Stomach smooth muscle (tissue), 2 donors: ENCODE results near the gene BBC3.
"Not testable (repeated sequence)": the region's sequence is repeated elsewhere in the genome, so short reads cannot be mapped to it uniquely, and the experiment has no call there.

Source experiments
- H3K27ac ChIP-seq: one replicate; pipeline ENCODE4 v1.7.0; 2013; ENCODE audit warnings: mild to moderate bottlenecking, low read length, inconsistent platforms
- H3K27me3 ChIP-seq, 2 donors: one replicate each; pipeline ENCODE4 v1.7.0; 2013; ENCODE audit warnings: low read length in 2 of 2; ENCODE audit not compliant: insufficient read depth in 2 of 2, control insufficient read depth in 1 of 2
- H3K36me3 ChIP-seq, 2 donors: one replicate each; pipeline ENCODE4 v1.7.0; 2013; ENCODE audit warnings: low read length in 2 of 2; ENCODE audit not compliant: control insufficient read depth in 2 of 2, insufficient read depth in 2 of 2
- H3K4me1 ChIP-seq: one replicate; pipeline ENCODE4 v1.7.0; 2013; ENCODE audit warnings: low read length; ENCODE audit not compliant: control insufficient read depth, insufficient read depth
- H3K4me3 ChIP-seq, 2 donors: one replicate each; pipeline ENCODE4 v1.7.0; 2013; ENCODE audit warnings: low read length in 2 of 2
- H3K9ac ChIP-seq, 2 donors: one replicate each; pipeline ENCODE4 v1.7.0; 2013; ENCODE audit warnings: low read length in 2 of 2, mild to moderate bottlenecking in 1 of 2
- H3K9me3 ChIP-seq, 2 donors: one replicate each; pipeline ENCODE4 v1.7.0; 2013; ENCODE audit warnings: low read length in 2 of 2; ENCODE audit not compliant: control insufficient read depth in 2 of 2
- donor health status: healthy.
- donor health status: Pancreatic carcinoma.

BBC3 gene

GRCh38 chr19:47230921-47231214 lies at the start of gene BBC3:
TSS of gene BBC3 (minus strand) at chr19:47231199. CDS start at chr19:47228431, 2,768 bp downstream.
- H3K4me1 ChIP-seq = peaks cover 48% of the 10 kb centered on the region
- H3K27me3 ChIP-seq = no peaks in the 10 kb centered on the region

GRCh38 chr19:47280183-47280797 lies 49.3 kb upstream of the BBC3 start:
- Histone ChIP-seq H3K9ac (no peak overlapping the region), H3K27me3 (no peaks in the 10 kb centered on the region), H3K4me1 (peaks cover 43% of the 10 kb centered on the region), H3K4me3 (no peak overlapping the region), H3K9me3 (no peaks in the 10 kb centered on the region), H3K27ac (no peak overlapping the region), H3K36me3 (no peaks in the 10 kb centered on the region)

More at GRCh38 chr19:47230921-47231214, at the start of gene BBC3:
- Histone ChIP-seq H3K36me3 (no peaks in the 10 kb centered on the region), H3K27ac (peak within 1 kb of the TSS; percentile 98), H3K9me3 (no peaks in the 10 kb centered on the region), H3K4me3 (peak within 1 kb of the TSS; percentile 83 to 87), H3K9ac (peak within 1 kb of the TSS; percentile 78 to 92)

DNA sequence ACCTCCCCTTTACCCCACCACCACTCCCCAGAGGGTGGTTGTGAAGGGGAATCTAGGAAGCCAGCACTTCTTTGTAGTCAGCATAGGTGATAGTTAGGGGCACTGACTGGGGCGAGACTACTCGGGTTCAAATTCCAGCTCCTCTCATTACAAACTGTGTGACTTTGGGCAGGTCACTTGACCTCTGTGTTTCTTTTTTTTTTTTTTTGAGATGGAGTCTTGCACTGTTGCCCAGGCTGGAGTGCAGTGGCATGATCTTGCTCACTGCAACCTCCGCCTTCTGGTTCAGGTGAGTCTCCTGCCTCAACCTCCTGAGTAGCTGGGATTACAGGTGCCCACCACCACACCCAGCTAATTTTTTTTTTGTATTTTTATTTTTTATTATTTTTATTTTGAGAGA lies 45.5 kb upstream of the BBC3 start:
- not testable (repeated sequence) for H3K9me3 ChIP-seq, H3K27me3 ChIP-seq, H3K36me3 ChIP-seq
- Histone ChIP-seq H3K4me3 (peak overlapping the region in 1 of 2 donors; percentile 73), H3K9ac (peak overlapping the region; percentile 29 to 82), H3K4me1 (peaks cover 57% of the 10 kb centered on the region), H3K27ac (peak overlapping the region; percentile 80)

- Histone ChIP-seq H3K4me1 (peaks cover 57% of the 10 kb centered on the region), H3K27ac (peak overlapping the region; percentile 80), H3K27me3 (no peaks in the 10 kb centered on the region), H3K4me3 (peak overlapping the region; percentile 73), H3K36me3 (peaks cover 5 to 6% of the 10 kb centered on the region in 2 donors), H3K9ac (peak overlapping the region; percentile 55 to 82), H3K9me3 (no peaks in the 10 kb centered on the region)
Measured at GRCh38 chr19:47275791-47276461, 44.9 kb upstream of the BBC3 start.

DNA sequence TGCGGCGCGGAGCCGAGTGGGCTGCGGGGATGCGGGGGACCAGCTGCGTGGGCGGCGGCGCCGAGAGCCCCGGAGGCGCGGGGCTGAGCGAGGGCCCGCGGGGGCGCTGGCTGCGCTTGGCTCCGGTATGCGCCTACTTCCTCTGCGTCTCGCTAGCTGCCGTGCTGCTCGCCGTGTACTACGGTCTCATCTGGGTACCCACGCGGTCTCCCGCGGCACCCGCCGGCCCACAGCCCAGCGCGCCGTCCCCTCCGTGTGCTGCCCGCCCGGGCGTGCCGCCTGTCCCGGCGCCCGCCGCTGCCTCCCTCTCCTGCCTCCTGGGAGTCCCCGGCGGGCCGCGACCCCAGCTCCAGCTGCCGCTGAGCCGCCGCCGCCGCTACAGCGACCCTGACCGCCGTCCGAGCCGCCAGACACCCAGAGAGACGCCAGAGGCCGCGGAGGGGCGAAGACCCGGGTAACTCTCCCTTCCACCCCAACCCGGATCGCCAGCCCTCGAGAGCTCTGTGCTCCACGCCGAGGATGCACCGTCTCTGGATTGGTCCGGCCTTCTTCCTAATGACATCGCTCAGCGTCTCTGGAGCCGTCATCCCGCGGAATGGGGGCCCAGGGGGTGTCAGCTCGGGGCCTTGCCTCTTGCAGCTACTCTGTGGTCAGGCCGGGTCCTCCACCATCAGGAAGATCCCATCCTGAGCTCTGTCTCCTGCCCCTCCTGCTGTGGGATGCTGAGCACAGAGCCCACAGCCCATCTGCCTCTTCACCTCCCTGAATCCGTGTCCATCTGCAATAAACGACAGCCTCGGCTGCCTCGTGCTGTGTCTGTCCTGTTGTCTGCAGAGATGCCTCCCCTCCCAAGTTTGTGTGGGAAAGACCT lies 44.1 kb upstream of the BBC3 start:
- H3K9me3 ChIP-seq = no peaks in the 10 kb centered on the region
- peak overlapping the region; percentile 73 for H3K4me3 ChIP-seq
- H3K9ac ChIP-seq = peak overlapping the region; percentile 55 to 82
- H3K27ac ChIP-seq = peak overlapping the region; percentile 80
- no peaks in the 10 kb centered on the region for H3K27me3 ChIP-seq
- peaks cover 51% of the 10 kb centered on the region for H3K4me1 ChIP-seq
- H3K36me3 ChIP-seq = peaks cover 11 to 14% of the 10 kb centered on the region in 2 donors

- Histone ChIP-seq H3K9me3 (no peaks in the 10 kb centered on the region), H3K36me3 (peaks cover 13 to 15% of the 10 kb centered on the region in 2 donors), H3K27ac (peak within 1 kb of the TSS; percentile 99), H3K4me1 (peaks cover 49% of the 10 kb centered on the region), H3K4me3 (peak within 1 kb of the TSS; percentile 85 to 88), H3K9ac (peak within 1 kb of the TSS; percentile 95 to 96), H3K27me3 (no peaks in the 10 kb centered on the region)
Measured at GRCh38 chr19:47274071-47274890, 43.3 kb upstream of the BBC3 start, which contains the start of gene INAFM1. TSS of gene INAFM1 (plus strand) at chr19:47274885. CDS start at chr19:47274920, 35 bp downstream.

- Histone ChIP-seq H3K36me3 (peaks cover 13 to 15% of the 10 kb centered on the region in 2 donors), H3K9me3 (no peaks in the 10 kb centered on the region), H3K4me1 (peaks cover 42% of the 10 kb centered on the region), H3K4me3 (peak overlapping the region; percentile 85 to 88), H3K27ac (peak overlapping the region; percentile 99), H3K9ac (peak overlapping the region; percentile 95 to 96), H3K27me3 (no peaks in the 10 kb centered on the region)
Measured at GRCh38 chr19:47273313-47274070, 42.5 kb upstream of the BBC3 start.

DNA sequence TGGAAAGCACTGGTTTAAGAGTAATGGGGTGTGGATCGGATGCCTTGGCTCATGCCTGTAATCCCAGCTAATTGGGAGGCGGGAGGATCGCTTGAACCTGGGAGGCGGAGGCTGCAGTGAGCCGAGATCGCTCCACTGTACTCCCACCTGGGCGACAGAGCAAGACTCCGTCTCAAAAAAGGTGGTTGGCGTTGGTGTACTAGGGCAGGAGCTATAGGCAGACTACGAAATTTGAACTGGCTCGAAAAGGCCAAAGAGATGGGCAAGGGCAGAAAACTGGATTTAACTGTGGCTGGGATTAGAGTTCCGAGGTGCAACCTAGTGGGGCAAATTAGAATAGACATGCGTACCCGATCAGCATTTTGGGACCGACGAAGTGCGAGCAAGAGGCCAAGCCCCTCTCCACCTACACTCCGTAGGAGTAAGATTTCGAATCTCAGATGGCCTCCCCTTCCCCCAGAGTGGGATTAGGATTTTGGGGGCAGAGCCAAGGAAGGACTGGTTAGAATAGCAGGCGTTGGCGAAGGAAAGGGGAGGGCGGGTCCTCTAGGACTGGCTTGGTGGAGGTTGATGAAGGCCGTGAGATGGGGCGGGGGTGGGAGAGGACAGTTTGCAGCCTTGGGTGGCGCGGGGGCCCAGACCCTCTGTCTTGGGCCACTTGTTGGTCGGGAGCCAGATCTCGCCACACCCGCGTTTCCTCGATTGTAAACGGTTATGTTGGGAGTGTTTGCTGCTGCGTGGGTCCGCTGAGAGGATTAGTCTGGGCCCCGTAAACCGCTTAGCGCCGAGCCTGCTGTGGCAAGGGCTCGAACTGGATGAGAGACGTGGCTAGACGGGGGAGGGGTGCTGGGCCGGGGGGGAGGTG lies 41.7 kb upstream of the BBC3 start:
- Histone ChIP-seq H3K9ac (peak overlapping the region; percentile 95 to 96), H3K27ac (peak overlapping the region; percentile 99), H3K4me1 (peaks cover 41% of the 10 kb centered on the region), H3K27me3 (no peaks in the 10 kb centered on the region), H3K9me3 (no peaks in the 10 kb centered on the region), H3K36me3 (peaks cover 17 to 18% of the 10 kb centered on the region in 2 donors), H3K4me3 (peak overlapping the region; percentile 85 to 88)

DNA sequence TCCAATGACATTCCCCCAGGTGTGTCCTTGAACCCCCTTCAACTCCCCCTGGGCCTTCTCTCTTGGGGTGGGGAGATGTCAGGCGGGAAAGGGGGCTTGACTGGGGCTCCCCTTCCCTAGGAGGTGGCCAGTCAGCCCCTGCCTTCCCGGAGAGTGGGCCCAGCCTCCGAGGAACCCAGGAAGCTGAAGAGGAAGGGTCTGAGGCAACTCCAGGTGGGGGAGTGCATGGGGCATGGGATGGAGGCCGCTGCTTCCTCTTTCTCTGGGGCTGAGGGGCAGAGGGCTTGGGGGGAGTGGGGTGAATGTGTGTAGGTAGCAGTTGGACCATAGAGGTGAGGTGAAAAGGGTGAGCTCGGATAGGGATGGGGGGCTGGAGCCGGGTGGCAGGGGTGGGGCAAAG lies 41.0 kb upstream of the BBC3 start:
- Histone ChIP-seq H3K9ac (no peak overlapping the region), H3K27me3 (no peaks in the 10 kb centered on the region), H3K36me3 (peaks cover 22% of the 10 kb centered on the region in 2 donors), H3K4me3 (no peak overlapping the region), H3K27ac (peak overlapping the region; percentile 99), H3K4me1 (peaks cover 37% of the 10 kb centered on the region), H3K9me3 (no peaks in the 10 kb centered on the region)
